MCF 10A (cell line): ENCODE measurements around the gene CARHSP1. TPM values are rescaled to one million over a fixed set of nuclear protein-coding genes. Genes with fewer than 3 reads are reported as not detected.
A peak's percentile ranks its signal among the peaks of the same experiment; 100 is the strongest.

ENCODE experiments used
- BruUV-seq: library from RNA; stranded (reverse); fragments of 400-500 nt; replicated peaks from 2 replicates; lab custom pipeline; 2021; lab: Mats Ljungman, UMichigan
- CTCF ChIA-PET: fragments of 300-600 bp; sonication (Branson Sonifier 250); formaldehyde crosslinking; extraction: SDS; loops from one replicate; lab custom pipeline; 2021; ENCODE audit warnings: antibody characterized with exemption, inconsistent platforms; lab: Yijun Ruan, JAX
- POLR2A ChIA-PET: fragments of 300-600, 350-650 bp; sonication (Branson Sonifier 250); formaldehyde crosslinking; extraction: SDS; loops from one replicate; lab custom pipeline; 2020; ENCODE audit warnings: antibody characterized with exemption, inconsistent platforms; lab: Yijun Ruan, JAX
- DNase-seq: peaks from one replicate; pipeline ENCODE4 v3.0.0-alpha.2; 2018; ENCODE audit not compliant: unreplicated experiment
- H3K27ac Mint-ChIP-seq: one replicate; pipeline ENCODE4 v1.8.0; 2022; ENCODE audit warnings: mild to moderate bottlenecking, low read depth, mixed read lengths; ENCODE audit not compliant: unreplicated experiment
- H3K27me3 Mint-ChIP-seq: one replicate; pipeline ENCODE4 v1.8.0; 2022; ENCODE audit warnings: mixed read lengths; ENCODE audit not compliant: insufficient read depth, unreplicated experiment
- H3K36me3 Mint-ChIP-seq: one replicate; pipeline ENCODE4 v1.8.0; 2022; ENCODE audit warnings: mild to moderate bottlenecking, moderate library complexity, mixed read lengths; ENCODE audit not compliant: insufficient read depth, unreplicated experiment
- H3K4me1 Mint-ChIP-seq: one replicate; pipeline ENCODE4 v1.8.0; 2022; ENCODE audit warnings: mixed read lengths; ENCODE audit not compliant: insufficient read depth, unreplicated experiment
- H3K4me3 Mint-ChIP-seq: one replicate; pipeline ENCODE4 v1.8.0; 2022; ENCODE audit warnings: mild to moderate bottlenecking, moderate library complexity, mixed read lengths; ENCODE audit not compliant: unreplicated experiment
- H3K9me3 Mint-ChIP-seq: one replicate; pipeline ENCODE4 v1.8.0; 2022; ENCODE audit warnings: mixed read lengths; ENCODE audit not compliant: unreplicated experiment
- intact Hi-C: fragments of 100-400 bp; cut with micrococcal nuclease; formaldehyde crosslinking; loops from 2 replicates; pipeline ENCODE4 v1.14.1; 2022
- total RNA-seq: library from RNA; stranded (reverse); gene quantifications from 2 replicates; pipeline ENCODE4 v1.2.3, GENCODE V29; 2022
- TF ChIP-seq, protein P1 (sequence below): fragments of 200-600 bp; IDR thresholded peaks from one replicate; pipeline ENCODE4 v1.8.0; 2022; ENCODE audit warnings: antibody characterized with exemption, mild to moderate bottlenecking; ENCODE audit not compliant: unreplicated experiment

CARHSP1 gene
- total RNA-seq, 1 experiment from 2014 or later: 27.8 TPM

DNA sequence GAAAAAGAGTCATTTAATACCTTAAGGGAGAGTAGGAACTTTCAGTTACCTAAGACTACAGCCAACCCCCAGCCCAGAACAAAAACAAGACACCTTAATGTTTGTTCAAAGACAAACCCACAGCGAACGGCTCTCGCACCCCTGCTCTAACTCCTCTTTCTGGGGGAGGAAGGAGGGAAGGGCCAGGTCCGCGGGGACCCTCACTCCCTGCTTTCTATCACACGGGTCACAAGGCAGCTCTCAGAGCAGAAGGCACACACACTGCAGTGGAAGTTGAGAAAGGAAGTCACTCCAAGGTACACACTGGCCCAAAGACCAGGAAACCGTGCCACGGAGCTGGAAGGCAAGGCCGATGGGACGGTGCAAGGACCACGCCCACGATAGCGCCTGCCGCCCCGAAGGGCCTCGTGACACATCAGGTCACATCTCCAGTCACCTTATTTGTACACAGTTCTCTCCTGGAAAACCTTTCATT is 23.3 kb upstream of the CARHSP1 start:
- no peaks in the 10 kb centered on the region for H3K9me3 Mint-ChIP-seq
- intact Hi-C loops: no loop called here
- POLR2A ChIA-PET: no interaction called here
- H3K4me1 Mint-ChIP-seq: peaks cover 4% of the 10 kb centered on the region
- peak overlapping the region; percentile 42 for H3K27ac Mint-ChIP-seq
- CTCF ChIA-PET: interaction anchor here (0.6 to 7.8 kb wide), 4 partner anchors 13 to 1359 kb away, joined by 3 to 56 read pairs (median 4); partner anchors contain the start of gene LITAFD
- H3K27me3 Mint-ChIP-seq: no peaks in the 10 kb centered on the region
- BruUV-seq: no TSS peak
- H3K4me3 Mint-ChIP-seq: no peak overlapping the region
- no peak for DNase-seq
- H3K36me3 Mint-ChIP-seq: peaks cover 68% of the 10 kb centered on the region
- TF ChIP-seq, protein P1, sequence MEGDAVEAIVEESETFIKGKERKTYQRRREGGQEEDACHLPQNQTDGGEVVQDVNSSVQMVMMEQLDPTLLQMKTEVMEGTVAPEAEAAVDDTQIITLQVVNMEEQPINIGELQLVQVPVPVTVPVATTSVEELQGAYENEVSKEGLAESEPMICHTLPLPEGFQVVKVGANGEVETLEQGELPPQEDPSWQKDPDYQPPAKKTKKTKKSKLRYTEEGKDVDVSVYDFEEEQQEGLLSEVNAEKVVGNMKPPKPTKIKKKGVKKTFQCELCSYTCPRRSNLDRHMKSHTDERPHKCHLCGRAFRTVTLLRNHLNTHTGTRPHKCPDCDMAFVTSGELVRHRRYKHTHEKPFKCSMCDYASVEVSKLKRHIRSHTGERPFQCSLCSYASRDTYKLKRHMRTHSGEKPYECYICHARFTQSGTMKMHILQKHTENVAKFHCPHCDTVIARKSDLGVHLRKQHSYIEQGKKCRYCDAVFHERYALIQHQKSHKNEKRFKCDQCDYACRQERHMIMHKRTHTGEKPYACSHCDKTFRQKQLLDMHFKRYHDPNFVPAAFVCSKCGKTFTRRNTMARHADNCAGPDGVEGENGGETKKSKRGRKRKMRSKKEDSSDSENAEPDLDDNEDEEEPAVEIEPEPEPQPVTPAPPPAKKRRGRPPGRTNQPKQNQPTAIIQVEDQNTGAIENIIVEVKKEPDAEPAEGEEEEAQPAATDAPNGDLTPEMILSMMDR: no peak

DNA sequence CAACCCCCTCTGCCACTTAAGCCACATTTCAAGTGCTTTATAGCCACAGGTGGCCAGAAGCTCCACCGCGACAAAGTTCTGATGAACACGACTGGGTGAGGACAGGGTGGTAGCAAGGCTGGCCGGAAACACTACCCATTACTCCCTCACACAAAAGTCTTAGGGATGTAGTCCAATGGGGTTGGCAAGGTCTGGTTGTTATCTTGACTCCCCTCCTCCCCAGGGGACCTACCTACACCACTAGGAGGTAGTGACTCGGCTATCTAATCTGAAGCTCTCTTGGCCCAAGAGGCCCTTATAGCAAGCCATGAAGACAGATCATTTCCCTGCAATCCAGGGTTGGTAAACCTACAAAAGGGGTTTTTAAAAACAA is 21.7 kb upstream of the CARHSP1 start:
- H3K36me3 Mint-ChIP-seq: peaks cover 57% of the 10 kb centered on the region
- BruUV-seq: no TSS peak
- no peak overlapping the region for H3K4me3 Mint-ChIP-seq
- H3K27me3 Mint-ChIP-seq: no peaks in the 10 kb centered on the region
- no peak for DNase-seq
- H3K9me3 Mint-ChIP-seq: no peaks in the 10 kb centered on the region
- ChIA-PET CTCF (interaction anchor here (1.8 to 7.8 kb wide), 2 partner anchors 11 to 46 kb away, joined by 6 to 56 read pairs; partner anchors contain the start of gene LITAFD), POLR2A (interaction anchor here (0.9 kb wide), 1 partner anchor 10 kb away, joined by 4 read pairs; no protein-coding TSS in a partner anchor)
- intact Hi-C loops: no loop called here
- TF ChIP-seq, protein P1: no peak
- no peak overlapping the region for H3K27ac Mint-ChIP-seq
- H3K4me1 Mint-ChIP-seq: peaks cover 17% of the 10 kb centered on the region

DNA sequence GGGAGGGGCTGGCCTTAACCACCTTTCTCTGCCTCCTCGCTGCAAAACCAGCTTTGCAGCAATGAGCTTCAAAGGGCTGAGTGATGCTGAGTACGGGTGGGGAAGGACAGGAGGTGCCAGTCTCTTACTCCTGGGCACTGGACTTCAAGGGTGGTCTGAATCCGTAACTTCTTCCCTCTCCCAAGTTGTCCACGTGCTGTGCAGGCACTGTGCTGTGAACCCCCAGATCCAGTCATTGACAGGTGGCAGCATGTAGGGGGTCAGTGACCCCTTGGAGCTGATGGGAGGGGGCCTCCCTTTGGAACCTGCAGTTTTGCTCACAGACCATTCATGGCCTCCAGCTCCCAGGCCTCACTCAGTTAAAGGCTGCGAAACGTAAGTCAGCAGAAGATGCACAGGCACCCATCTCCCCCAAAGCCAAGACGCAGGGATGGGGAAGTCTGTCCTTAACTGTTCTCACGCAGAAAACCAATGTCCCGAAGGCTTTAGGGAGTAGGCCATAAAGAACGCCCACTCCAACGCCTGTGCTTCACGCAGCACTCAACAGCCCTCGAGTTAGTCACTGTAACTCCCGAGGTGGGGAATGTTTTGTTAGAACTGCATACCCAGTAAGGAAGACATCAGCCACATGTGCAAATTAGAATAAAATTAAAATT is 21.2 kb upstream of the CARHSP1 start:
- TF ChIP-seq, protein P1: no peak
- Mint-ChIP-seq H3K27me3 (no peaks in the 10 kb centered on the region), H3K4me1 (peaks cover 22% of the 10 kb centered on the region), H3K27ac (no peak overlapping the region), H3K4me3 (no peak overlapping the region), H3K9me3 (no peaks in the 10 kb centered on the region), H3K36me3 (peaks cover 52% of the 10 kb centered on the region)
- no TSS peak for BruUV-seq
- POLR2A ChIA-PET: interaction anchor here (0.6 to 0.9 kb wide), 3 partner anchors 11 to 85 kb away, joined by 3 to 4 read pairs (median 3); no protein-coding TSS in a partner anchor
- DNase-seq: no peak
- intact Hi-C loops: loop anchor here (10.0 kb wide), 1 partner anchor 245 kb away; no protein-coding TSS in a partner anchor
- CTCF ChIA-PET: interaction anchor here (0.8 to 7.8 kb wide), 2 partner anchors 10 to 229 kb away, joined by 4 to 56 read pairs; partner anchors contain the start of gene LITAFD
